HEK293 (cell line): ENCODE data around the gene SPOCK1.

Experiments
- CTCF ChIA-PET: fragments of 350-600 bp; formaldehyde crosslinking; extraction: SDS; loops from one replicate; lab custom pipeline; 2021; ENCODE audit warnings: antibody characterized with exemption; lab: Yijun Ruan, JAX
- POLR2A ChIA-PET: fragments of 300-600 bp; formaldehyde crosslinking; extraction: SDS; loops from one replicate; lab custom pipeline; 2020; ENCODE audit warnings: antibody characterized with exemption, inconsistent platforms; lab: Yijun Ruan, JAX
- H3K27ac ChIP-seq: fragments of 200-500 bp; sonication (Bioruptor generic); 2 replicates; pipeline ENCODE4 v1.5.1; 2014; ENCODE audit warnings: low read depth, low read length, control low read depth, inconsistent platforms; ENCODE audit errors: extremely low read depth
- H3K36me3 ChIP-seq, 2 experiments: fragments of 200-500 bp in 1 of 2; sonication (Bioruptor generic) in 1 of 2; 1 replicate in 1 of 2; 2 replicates in 1 of 2; pipeline ENCODE4 v1.5.1; 2014 to 2017; ENCODE audit warnings: inconsistent platforms in 2 of 2, low read length in 2 of 2; ENCODE audit not compliant: control insufficient read depth in 2 of 2, insufficient read depth in 1 of 2
- H3K4me1 ChIP-seq: fragments of 200-500 bp; sonication (Bioruptor generic); 2 replicates; pipeline ENCODE4 v1.5.1; 2014; ENCODE audit warnings: mild to moderate bottlenecking, low read length, inconsistent platforms; ENCODE audit not compliant: control insufficient read depth, insufficient read depth
- H3K4me3 ChIP-seq: 2 replicates; pipeline ENCODE4 v1.5.1; 2011; ENCODE audit warnings: low read depth, mild to moderate bottlenecking, control low read depth, low read length, moderate library complexity
- H3K9me3 ChIP-seq: fragments of 200-500 bp; sonication (Bioruptor generic); 2 replicates; pipeline ENCODE4 v1.5.1; 2014; ENCODE audit warnings: low read depth, low read length, inconsistent platforms; ENCODE audit not compliant: control insufficient read depth, insufficient read depth
- BCL11A ChIP-seq: fragments of 450-650 bp; formaldehyde crosslinking; IDR thresholded peaks from 2 replicates; pipeline ENCODE4 v1.5.1; 2016; ENCODE audit warnings: low read depth, missing biosample characterization, missing genetic modification characterization
- EGR2 ChIP-seq: fragments of 450-650 bp; formaldehyde crosslinking; IDR thresholded peaks from 2 replicates; pipeline ENCODE4 v1.5.1; 2016; ENCODE audit warnings: low read depth, missing biosample characterization, missing genetic modification characterization
- OSR2 ChIP-seq: fragments of 450-650 bp; formaldehyde crosslinking; IDR thresholded peaks from 2 replicates; pipeline ENCODE4 v1.5.1; 2016; ENCODE audit warnings: missing biosample characterization, missing genetic modification characterization
- SCRT2 ChIP-seq: fragments of 450-650 bp; formaldehyde crosslinking; IDR thresholded peaks from 2 replicates; pipeline ENCODE4 v1.5.1; 2016; ENCODE audit warnings: missing biosample characterization, missing genetic modification characterization
- ZNF169 ChIP-seq: fragments of 450-650 bp; formaldehyde crosslinking; IDR thresholded peaks from 2 replicates; pipeline ENCODE4 v1.5.1; 2016; ENCODE audit warnings: missing biosample characterization, missing genetic modification characterization
- ZNF2 ChIP-seq: fragments of 450-650 bp; formaldehyde crosslinking; IDR thresholded peaks from 2 replicates; pipeline ENCODE4 v1.5.1; 2016; ENCODE audit warnings: missing biosample characterization, missing genetic modification characterization
- ZNF223 ChIP-seq: fragments of 450-650 bp; formaldehyde crosslinking; IDR thresholded peaks from 2 replicates; pipeline ENCODE4 v1.5.1; 2016; ENCODE audit warnings: missing biosample characterization, missing genetic modification characterization
- ZNF335 ChIP-seq: fragments of 450-650 bp; formaldehyde crosslinking; conservative IDR thresholded peaks from 2 replicates; pipeline ENCODE4 v1.5.1; 2016; ENCODE audit warnings: missing biosample characterization, missing genetic modification characterization
- ZNF366 ChIP-seq: fragments of 450-650 bp; formaldehyde crosslinking; conservative IDR thresholded peaks from 2 replicates; pipeline ENCODE4 v1.5.1; 2016; ENCODE audit warnings: missing biosample characterization, missing genetic modification characterization
- ZNF416 ChIP-seq: fragments of 450-650 bp; formaldehyde crosslinking; IDR thresholded peaks from 2 replicates; pipeline ENCODE4 v1.5.1; 2016; ENCODE audit warnings: missing biosample characterization, missing genetic modification characterization
- ZNF514 ChIP-seq: fragments of 450-650 bp; formaldehyde crosslinking; IDR thresholded peaks from 2 replicates; pipeline ENCODE4 v1.5.1; 2016; ENCODE audit warnings: missing biosample characterization, missing genetic modification characterization
- ZNF626 ChIP-seq: fragments of 450-650 bp; sonication (Bioruptor Pico); formaldehyde crosslinking; IDR thresholded peaks from 2 replicates; pipeline ENCODE4 v1.5.1; 2018; ENCODE audit warnings: missing biosample characterization, missing genetic modification characterization, inconsistent platforms
- ZNF747 ChIP-seq: fragments of 450-650 bp; formaldehyde crosslinking; IDR thresholded peaks from 2 replicates; pipeline ENCODE4 v1.5.1; 2016; ENCODE audit warnings: missing biosample characterization, missing genetic modification characterization
- TF ChIP-seq, protein P1 (sequence below): fragments of 450-650 bp; formaldehyde crosslinking; IDR thresholded peaks from 2 replicates; pipeline ENCODE4 v1.5.1; 2017; ENCODE audit warnings: missing biosample characterization, missing genetic modification characterization
- TF ChIP-seq, protein P2 (sequence below): fragments of 450-650 bp; formaldehyde crosslinking; IDR thresholded peaks from 2 replicates; pipeline ENCODE4 v1.5.1; 2016; ENCODE audit warnings: missing biosample characterization, missing genetic modification characterization, borderline replicate concordance
- TF ChIP-seq, protein P3 (sequence below): fragments of 450-650 bp; formaldehyde crosslinking; IDR thresholded peaks from 2 replicates; pipeline ENCODE4 v1.5.1; 2016; ENCODE audit warnings: missing biosample characterization, missing genetic modification characterization
- TF ChIP-seq, protein P4 (sequence below): fragments of 450-650 bp; formaldehyde crosslinking; IDR thresholded peaks from 2 replicates; pipeline ENCODE4 v1.5.1; 2016; ENCODE audit warnings: missing biosample characterization, missing genetic modification characterization
- TF ChIP-seq, protein P5 (sequence below): IDR thresholded peaks from 2 replicates; pipeline ENCODE4 v1.6.1; 2011; ENCODE audit warnings: mild to moderate bottlenecking, low read depth, low read length, borderline replicate concordance

SPOCK1 gene

DNA sequence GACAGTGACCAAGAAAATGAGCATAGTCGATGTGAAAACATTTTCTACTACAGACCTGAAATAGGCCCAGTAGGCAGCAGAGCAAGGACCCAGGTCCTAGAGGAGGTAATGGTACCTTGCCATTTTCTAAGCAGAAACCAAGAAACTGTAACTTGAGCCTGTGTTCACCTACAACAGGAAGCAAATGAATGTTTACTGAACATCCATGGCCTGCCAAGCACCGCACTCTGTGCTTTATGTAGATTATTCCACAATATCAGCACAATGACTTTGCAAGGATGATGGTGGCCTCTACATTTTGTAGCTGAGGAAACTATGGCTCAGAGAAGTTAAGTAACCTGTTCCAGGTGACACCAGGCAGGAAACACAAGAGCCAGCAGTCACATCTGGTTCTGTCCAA lies 215.3 kb downstream of the SPOCK1 start:
- TF ChIP-seq, protein P1, sequence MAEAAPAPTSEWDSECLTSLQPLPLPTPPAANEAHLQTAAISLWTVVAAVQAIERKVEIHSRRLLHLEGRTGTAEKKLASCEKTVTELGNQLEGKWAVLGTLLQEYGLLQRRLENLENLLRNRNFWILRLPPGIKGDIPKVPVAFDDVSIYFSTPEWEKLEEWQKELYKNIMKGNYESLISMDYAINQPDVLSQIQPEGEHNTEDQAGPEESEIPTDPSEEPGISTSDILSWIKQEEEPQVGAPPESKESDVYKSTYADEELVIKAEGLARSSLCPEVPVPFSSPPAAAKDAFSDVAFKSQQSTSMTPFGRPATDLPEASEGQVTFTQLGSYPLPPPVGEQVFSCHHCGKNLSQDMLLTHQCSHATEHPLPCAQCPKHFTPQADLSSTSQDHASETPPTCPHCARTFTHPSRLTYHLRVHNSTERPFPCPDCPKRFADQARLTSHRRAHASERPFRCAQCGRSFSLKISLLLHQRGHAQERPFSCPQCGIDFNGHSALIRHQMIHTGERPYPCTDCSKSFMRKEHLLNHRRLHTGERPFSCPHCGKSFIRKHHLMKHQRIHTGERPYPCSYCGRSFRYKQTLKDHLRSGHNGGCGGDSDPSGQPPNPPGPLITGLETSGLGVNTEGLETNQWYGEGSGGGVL = no peak
- no peak overlapping the region for H3K27ac ChIP-seq
- POLR2A ChIA-PET = no interaction called here
- H3K9me3 ChIP-seq = no peaks in the 10 kb centered on the region
- H3K36me3 ChIP-seq = no peaks in the 10 kb centered on the region
- H3K4me3 ChIP-seq = no peak overlapping the region
- CTCF ChIA-PET = no interaction called here
- no peaks in the 10 kb centered on the region for H3K4me1 ChIP-seq

DNA sequence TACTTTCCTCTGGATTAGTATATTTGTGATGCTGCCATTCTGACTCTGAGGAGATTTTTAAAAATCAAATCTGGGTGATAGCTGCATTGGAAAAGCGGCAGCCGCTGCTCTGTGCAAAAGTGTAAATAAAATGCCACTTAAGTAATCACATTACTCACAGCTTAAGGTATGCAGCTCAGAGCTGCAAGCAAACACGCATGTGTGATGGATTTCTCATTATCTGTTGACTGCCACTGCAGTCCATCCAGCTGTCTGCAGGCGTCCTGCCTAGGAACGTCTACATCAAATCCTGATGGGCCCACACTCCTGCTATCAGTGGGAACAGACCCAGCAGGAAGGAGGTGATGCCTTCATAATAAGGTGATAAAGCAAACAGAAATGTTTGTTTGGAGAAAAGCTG lies 216.9 kb downstream of the SPOCK1 start:
- Histone ChIP-seq H3K4me1 (no peaks in the 10 kb centered on the region), H3K9me3 (no peaks in the 10 kb centered on the region), H3K4me3 (no peak overlapping the region), H3K36me3 (no peaks in the 10 kb centered on the region), H3K27ac (no peak overlapping the region)
- ChIA-PET POLR2A (interaction anchor here (1.2 kb wide), 1 partner anchor 42 kb away, joined by 3 read pairs; no protein-coding TSS in a partner anchor), CTCF (no interaction called here)
- TF ChIP-seq ZNF416 = no peak
- TF ChIP-seq ZNF366 (tag by site-specific recombination) = no peak
- no peak for TF ChIP-seq ZNF747 (tag by site-specific recombination)
- TF ChIP-seq ZNF335 (tag by site-specific recombination) = 0 out of 2 replicates have a peak, but pooled peaks have one; percentile 22
- no peak for TF ChIP-seq ZNF2 (tag by site-specific recombination)
- no peak for TF ChIP-seq ZNF626 (tag by site-specific recombination)
- TF ChIP-seq ZNF223 (tag by site-specific recombination) = no peak
- TF ChIP-seq SCRT2 (tag by site-specific recombination) = no peak; the same call in 1 of the 2 replicates

DNA sequence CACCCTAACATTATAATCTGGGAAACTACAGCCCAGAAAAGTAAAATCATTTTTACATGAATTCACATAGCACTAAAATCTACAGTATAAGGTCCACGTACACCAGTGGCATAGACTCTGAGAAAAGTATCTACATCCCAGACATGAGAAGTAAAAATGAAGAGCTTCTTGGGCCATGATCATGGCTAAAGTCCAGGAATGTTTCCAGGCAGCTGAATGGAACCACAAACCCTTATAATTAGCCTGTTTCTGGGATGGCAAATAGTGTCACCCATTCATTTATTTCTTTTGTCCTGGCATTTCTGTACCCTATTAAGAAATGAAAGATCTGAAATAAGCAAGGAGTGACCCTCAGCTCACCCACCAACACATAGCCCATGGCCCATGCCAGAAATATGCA lies 217.9 kb downstream of the SPOCK1 start:
- Histone ChIP-seq H3K4me1 (no peaks in the 10 kb centered on the region), H3K9me3 (no peaks in the 10 kb centered on the region), H3K36me3 (no peaks in the 10 kb centered on the region), H3K27ac (no peak overlapping the region), H3K4me3 (no peak overlapping the region)
- POLR2A ChIA-PET = no interaction called here
- no peak for TF ChIP-seq BCL11A
- no peak for TF ChIP-seq OSR2 (tag by site-specific recombination)
- TF ChIP-seq, protein P2, sequence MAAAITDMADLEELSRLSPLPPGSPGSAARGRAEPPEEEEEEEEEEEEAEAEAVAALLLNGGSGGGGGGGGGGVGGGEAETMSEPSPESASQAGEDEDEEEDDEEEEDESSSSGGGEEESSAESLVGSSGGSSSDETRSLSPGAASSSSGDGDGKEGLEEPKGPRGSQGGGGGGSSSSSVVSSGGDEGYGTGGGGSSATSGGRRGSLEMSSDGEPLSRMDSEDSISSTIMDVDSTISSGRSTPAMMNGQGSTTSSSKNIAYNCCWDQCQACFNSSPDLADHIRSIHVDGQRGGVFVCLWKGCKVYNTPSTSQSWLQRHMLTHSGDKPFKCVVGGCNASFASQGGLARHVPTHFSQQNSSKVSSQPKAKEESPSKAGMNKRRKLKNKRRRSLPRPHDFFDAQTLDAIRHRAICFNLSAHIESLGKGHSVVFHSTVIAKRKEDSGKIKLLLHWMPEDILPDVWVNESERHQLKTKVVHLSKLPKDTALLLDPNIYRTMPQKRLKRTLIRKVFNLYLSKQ (tag by site-specific recombination) = no peak
- TF ChIP-seq, protein P3, sequence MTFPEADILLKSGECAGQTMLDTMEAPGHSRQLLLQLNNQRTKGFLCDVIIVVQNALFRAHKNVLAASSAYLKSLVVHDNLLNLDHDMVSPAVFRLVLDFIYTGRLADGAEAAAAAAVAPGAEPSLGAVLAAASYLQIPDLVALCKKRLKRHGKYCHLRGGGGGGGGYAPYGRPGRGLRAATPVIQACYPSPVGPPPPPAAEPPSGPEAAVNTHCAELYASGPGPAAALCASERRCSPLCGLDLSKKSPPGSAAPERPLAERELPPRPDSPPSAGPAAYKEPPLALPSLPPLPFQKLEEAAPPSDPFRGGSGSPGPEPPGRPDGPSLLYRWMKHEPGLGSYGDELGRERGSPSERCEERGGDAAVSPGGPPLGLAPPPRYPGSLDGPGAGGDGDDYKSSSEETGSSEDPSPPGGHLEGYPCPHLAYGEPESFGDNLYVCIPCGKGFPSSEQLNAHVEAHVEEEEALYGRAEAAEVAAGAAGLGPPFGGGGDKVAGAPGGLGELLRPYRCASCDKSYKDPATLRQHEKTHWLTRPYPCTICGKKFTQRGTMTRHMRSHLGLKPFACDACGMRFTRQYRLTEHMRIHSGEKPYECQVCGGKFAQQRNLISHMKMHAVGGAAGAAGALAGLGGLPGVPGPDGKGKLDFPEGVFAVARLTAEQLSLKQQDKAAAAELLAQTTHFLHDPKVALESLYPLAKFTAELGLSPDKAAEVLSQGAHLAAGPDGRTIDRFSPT (tag by site-specific recombination) = no peak
- TF ChIP-seq, protein P4, sequence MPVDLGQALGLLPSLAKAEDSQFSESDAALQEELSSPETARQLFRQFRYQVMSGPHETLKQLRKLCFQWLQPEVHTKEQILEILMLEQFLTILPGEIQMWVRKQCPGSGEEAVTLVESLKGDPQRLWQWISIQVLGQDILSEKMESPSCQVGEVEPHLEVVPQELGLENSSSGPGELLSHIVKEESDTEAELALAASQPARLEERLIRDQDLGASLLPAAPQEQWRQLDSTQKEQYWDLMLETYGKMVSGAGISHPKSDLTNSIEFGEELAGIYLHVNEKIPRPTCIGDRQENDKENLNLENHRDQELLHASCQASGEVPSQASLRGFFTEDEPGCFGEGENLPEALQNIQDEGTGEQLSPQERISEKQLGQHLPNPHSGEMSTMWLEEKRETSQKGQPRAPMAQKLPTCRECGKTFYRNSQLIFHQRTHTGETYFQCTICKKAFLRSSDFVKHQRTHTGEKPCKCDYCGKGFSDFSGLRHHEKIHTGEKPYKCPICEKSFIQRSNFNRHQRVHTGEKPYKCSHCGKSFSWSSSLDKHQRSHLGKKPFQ = no peak
- TF ChIP-seq ZNF169 = no peak
- TF ChIP-seq EGR2 (tag by site-specific recombination) = no peak
- TF ChIP-seq ZNF514 = no peak
- TF ChIP-seq, protein P5, sequence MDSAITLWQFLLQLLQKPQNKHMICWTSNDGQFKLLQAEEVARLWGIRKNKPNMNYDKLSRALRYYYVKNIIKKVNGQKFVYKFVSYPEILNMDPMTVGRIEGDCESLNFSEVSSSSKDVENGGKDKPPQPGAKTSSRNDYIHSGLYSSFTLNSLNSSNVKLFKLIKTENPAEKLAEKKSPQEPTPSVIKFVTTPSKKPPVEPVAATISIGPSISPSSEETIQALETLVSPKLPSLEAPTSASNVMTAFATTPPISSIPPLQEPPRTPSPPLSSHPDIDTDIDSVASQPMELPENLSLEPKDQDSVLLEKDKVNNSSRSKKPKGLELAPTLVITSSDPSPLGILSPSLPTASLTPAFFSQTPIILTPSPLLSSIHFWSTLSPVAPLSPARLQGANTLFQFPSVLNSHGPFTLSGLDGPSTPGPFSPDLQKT = no peak
- no peak for TF ChIP-seq ZNF223 (tag by site-specific recombination)
- CTCF ChIA-PET = interaction anchor here (0.5 to 2.6 kb wide), 2 partner anchors 39 to 385 kb away, joined by 3 to 8 read pairs; no protein-coding TSS in a partner anchor
